ENCODE results near the gene SSC4D. TPM values are rescaled to one million over a fixed set of nuclear protein-coding genes. Genes with fewer than 3 reads are reported as not detected.
A peak's percentile ranks its signal among the peaks of the same experiment; 100 is the strongest.
"Not testable (repeated sequence)": the region's sequence is repeated elsewhere in the genome, so short reads cannot be mapped to it uniquely, and the experiment has no call there.

The SSC4D gene
- total and polyA plus RNA-seq, 2 experiments from 2014 or later: 4.9 to 11.4 TPM

GRCh38 chr7:76437873-76438272, 28.4 kb upstream of the SSC4D start:
- H2AFZ ChIP-seq; H3K27ac ChIP-seq (ENCODE audit: low read depth): not testable (repeated sequence)

GRCh38 chr7:76430836-76431235, 21.3 kb upstream of the SSC4D start:
- Histone ChIP-seq H3K27me3 (ENCODE audit: insufficient read depth) (no peaks in the 10 kb centered on the region), H3K27ac (ENCODE audit: low read depth) (no peak overlapping the region), H3K4me3 (no peak overlapping the region), H4K20me1 (replicated peaks; ENCODE audit: insufficient read depth) (no peaks in the 10 kb centered on the region), H3F3A (replicated peaks; ENCODE audit: low read depth) (no peaks in the 10 kb centered on the region), H3K9me2 (ENCODE audit: insufficient read depth) (no peaks in the 10 kb centered on the region), H2AFZ (no peak overlapping the region), H3K4me1 (ENCODE audit: insufficient read depth) (peaks cover 10% of the 10 kb centered on the region), H3K4me2 (no peak overlapping the region), H3K36me3 (ENCODE audit: insufficient read depth) (no peaks in the 10 kb centered on the region), H3K79me2 (replicated peaks; ENCODE audit: insufficient read depth) (no peaks in the 10 kb centered on the region)
- peaks cover 3% of the 10 kb centered on the region; the same call in 2 of the 3 replicates for H3K9me3 Mint-ChIP-seq
- peaks cover 11% of the 10 kb centered on the region for H3K27me3 Mint-ChIP-seq (ENCODE audit: insufficient read depth, low read depth, poor library complexity)
- ATAC-seq (no peak), DNase-seq (ENCODE audit: low spot score) (no peak)
- no peak overlapping the region for H3K27ac Mint-ChIP-seq
- H3K4me3 Mint-ChIP-seq: no peak overlapping the region
- H3K4me1 Mint-ChIP-seq: peaks cover 13% of the 10 kb centered on the region
- H3K36me3 Mint-ChIP-seq (ENCODE audit: low read depth): no peaks in the 10 kb centered on the region; the same call in 1 of the 3 replicates
- TF ChIP-seq REST (IDR thresholded peaks at IDR 0.05; ENCODE audit: unreplicated experiment) (no peak), CREB1 (CRISPR knock-in tag; IDR thresholded peaks at IDR 0.05; ENCODE audit: low read depth) (no peak), EZH2 (IDR thresholded peaks at IDR 0.05; ENCODE audit: low read depth, unreplicated experiment) (no peak), POLR2AphosphoS5 (IDR thresholded peaks at IDR 0.05; ENCODE audit: low read depth) (no peak), NANOG (IDR thresholded peaks at IDR 0.05; ENCODE audit: borderline replicate concordance) (no peak), CTCF (conservative IDR thresholded peaks at IDR 0.05; ENCODE audit: low read depth in 2 of 2) (no peak), ZNF114 (CRISPR knock-in tag; IDR thresholded peaks at IDR 0.05) (no peak)

More at GRCh38 chr7:76437873-76438272, 28.4 kb upstream of the SSC4D start:
- not testable (repeated sequence) for H3K9me3 Mint-ChIP-seq; H3K79me2 ChIP-seq (replicated peaks; ENCODE audit: insufficient read depth); H3K36me3 Mint-ChIP-seq (ENCODE audit: low read depth); H3K36me3 ChIP-seq (ENCODE audit: insufficient read depth); H3K4me1 ChIP-seq (ENCODE audit: insufficient read depth); H3K4me2 ChIP-seq; H3K27me3 ChIP-seq (ENCODE audit: insufficient read depth); H4K20me1 ChIP-seq (replicated peaks; ENCODE audit: insufficient read depth); H3K27ac Mint-ChIP-seq; H3K4me3 ChIP-seq; H3K9me2 ChIP-seq (ENCODE audit: insufficient read depth); H3K4me1 Mint-ChIP-seq; H3F3A ChIP-seq (replicated peaks; ENCODE audit: low read depth); H3K27me3 Mint-ChIP-seq (ENCODE audit: insufficient read depth, low read depth, poor library complexity); H3K4me3 Mint-ChIP-seq
- ATAC-seq (peak; percentile 92), DNase-seq (ENCODE audit: low spot score) (peak; percentile 89)
- peak; percentile 63 to 78 for TF ChIP-seq CTCF (conservative IDR thresholded peaks at IDR 0.05; ENCODE audit: low read depth in 2 of 2)
